HG03095 (cell line): ENCODE data around the gene FKBP1A.

Experiments used
- ATAC-seq: cut with Tn5 transposase; IDR thresholded peaks from one replicate; pipeline ENCODE4 v1.9.1; 2021; ENCODE audit warnings: moderate library complexity; ENCODE audit not compliant: unreplicated experiment

Gene FKBP1A

DNA sequence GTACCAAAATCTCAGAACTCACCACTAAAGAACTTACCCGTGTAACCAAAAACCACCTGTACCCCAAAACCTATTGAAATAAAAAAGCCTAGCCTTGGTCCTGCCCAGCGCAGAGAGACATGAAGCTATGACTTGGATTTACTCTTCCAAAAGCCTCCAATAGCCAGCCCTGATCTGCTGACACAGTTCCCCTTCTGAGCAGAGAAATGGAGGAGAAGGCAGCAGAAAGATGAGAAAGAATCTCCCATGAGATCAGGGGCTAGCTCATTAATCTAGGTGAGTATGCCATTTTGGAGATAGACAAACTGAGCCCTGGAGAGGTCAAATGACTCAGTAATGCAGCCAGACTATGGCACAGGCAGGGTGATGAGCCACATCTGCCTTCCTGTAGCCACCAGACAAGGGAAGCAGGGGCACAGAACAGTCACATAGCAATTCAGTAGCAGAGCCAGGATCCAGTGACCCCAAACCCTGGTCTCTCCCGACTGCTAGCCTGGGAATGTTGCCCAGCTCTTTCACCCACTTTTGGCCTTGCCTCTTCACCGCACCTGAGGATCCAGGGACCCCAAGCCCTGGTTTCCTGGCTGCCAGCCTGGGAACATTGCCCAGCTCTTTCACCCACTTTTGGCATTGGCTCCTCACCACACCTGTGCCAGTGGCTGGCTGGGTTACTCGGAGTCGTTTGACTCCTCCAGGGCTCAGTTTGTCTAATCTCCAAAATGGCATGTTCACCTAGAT, 56.7 kb downstream of the FKBP1A start:
- ATAC-seq, result no peak

GRCh38 chr20:1334761-1335160, 58.1 kb downstream of the FKBP1A start:
- ATAC-seq, result no peak

DNA sequence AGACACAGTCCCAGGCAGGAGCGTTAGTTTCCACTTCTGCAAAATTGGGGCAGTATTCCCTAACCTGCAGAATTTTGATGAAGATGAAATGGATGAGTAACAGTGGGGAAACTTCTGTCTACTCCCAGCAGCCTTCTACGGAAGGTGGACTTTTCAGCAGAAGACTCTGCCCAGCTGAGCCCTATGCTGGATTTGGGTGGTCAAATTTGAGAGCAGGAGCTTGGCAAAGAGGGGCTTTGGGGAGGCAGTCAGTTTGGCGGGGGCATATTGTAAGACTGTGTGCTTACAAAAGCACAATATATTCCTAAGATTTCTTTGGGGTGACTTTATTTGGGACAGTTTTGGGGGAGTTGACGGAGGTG, 58.5 kb downstream of the FKBP1A start:
- ATAC-seq, result no peak

- no peak for ATAC-seq
Measured at GRCh38 chr20:1333462-1334369, 59.1 kb downstream of the FKBP1A start.

- no peak for ATAC-seq
Measured at GRCh38 chr20:1332749-1333300, 60.0 kb downstream of the FKBP1A start.

GRCh38 chr20:1331801-1332453, 60.9 kb downstream of the FKBP1A start:
- no peak for ATAC-seq

- no peak for ATAC-seq
Measured at GRCh38 chr20:1331101-1331500, 61.8 kb downstream of the FKBP1A start.

GRCh38 chr20:1330075-1330830, 62.6 kb downstream of the FKBP1A start:
- peak; percentile 35 for ATAC-seq

GRCh38 chr20:1328680-1329330, 64.0 kb downstream of the FKBP1A start, which contains the start of gene SDCBP2:
Gene SDCBP2 (minus strand): TSS chr20:1329139. CDS start chr20:1320416, 8,723 bp downstream.
- ATAC-seq, result no peak

- no peak for ATAC-seq
Measured at GRCh38 chr20:1327827-1328679, 64.8 kb downstream of the FKBP1A start.

DNA sequence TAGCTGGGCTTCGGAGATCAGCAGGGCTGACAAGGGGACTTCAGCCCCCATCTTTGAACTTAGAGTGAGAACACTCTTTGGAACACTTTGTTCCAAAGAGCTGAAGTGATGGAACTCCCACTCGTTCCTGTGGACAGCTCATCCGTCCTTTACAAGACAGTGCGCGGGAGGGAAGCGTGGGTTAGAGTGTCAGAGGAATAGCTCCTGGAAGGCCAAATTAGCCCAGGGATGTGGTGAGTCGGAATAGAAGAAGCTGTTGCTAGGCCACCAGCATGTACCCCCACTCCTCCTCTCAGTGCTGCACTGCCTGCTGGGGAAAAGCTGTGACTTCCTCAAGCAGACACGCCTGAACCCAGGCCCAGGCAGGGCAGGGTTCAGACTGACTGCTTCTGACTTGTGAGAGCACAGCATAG, 65.6 kb downstream of the FKBP1A start:
- no peak for ATAC-seq

- no peak for ATAC-seq
Measured at GRCh38 chr20:1326031-1326930, 66.6 kb downstream of the FKBP1A start.

DNA sequence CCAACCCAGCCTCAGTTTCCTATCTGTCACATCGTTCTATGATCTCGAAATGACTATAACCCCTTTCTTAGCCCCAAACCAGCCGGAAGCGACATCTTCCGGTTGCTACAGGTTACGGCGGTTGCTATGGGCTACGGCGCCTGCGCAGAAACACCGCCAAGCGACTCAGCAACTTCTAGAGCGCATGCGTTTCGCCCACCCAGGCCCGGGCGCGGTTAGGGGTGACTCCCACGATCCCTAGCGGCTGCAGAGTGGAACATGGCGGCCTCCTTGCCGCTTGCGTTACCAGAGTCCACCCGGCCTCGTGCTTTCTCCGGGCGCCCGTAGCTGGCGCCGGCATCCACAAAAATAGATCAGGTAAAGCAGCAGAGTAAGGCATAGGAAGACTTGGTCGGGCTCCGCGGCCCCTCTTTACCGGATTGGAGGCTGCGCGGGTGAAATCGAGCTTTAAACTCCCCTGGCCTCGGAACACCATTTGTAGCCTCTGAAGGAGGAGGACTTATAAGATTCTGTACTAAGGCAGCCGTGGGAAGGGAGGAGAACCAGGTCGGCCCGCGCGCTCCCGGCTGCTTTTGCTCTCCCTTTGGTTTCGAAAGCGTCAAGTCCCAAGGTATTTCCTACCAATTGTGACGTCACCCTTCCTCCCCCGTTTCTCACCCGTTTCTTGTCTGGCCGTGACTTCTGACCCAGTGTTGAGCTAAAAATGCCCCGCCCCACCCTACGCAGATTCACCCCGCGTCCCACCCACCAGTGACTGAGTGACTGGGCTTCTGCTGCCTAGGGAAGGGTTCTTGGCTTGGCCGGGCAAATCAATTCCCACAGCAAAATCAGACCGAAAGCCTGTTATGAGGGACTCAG, 67.5 kb downstream of the FKBP1A start:
- peak; percentile 82 for ATAC-seq

DNA sequence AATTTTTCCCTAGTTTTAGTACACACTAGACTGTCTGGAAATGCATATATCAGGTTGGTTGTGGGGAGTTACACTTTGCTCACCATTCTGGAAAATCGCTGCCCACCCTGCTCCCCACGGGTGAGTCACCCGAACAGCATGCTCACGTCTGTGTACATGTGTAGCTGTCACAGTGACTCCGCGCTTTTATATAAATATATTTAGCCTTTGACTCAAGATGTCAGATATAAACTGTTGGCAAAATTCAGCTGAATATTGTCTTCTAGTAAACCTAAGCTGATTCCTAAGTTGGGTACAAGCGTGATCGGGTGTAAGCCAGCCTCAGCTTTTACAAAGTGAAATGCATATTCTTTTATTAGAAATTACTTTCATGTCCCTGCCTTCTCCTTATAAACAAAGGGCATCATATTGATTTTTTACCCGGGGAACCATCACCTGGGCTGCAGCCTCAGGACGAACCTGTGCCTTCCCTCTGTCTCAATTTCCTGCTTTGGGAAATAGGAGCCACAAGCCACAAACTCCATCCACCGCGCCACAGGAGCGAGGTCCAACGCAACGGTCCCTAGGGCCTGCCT, 68.2 kb downstream of the FKBP1A start:
- ATAC-seq, result no peak

GRCh38 chr20:1323830-1324597, 68.8 kb downstream of the FKBP1A start:
- ATAC-seq, result no peak

DNA sequence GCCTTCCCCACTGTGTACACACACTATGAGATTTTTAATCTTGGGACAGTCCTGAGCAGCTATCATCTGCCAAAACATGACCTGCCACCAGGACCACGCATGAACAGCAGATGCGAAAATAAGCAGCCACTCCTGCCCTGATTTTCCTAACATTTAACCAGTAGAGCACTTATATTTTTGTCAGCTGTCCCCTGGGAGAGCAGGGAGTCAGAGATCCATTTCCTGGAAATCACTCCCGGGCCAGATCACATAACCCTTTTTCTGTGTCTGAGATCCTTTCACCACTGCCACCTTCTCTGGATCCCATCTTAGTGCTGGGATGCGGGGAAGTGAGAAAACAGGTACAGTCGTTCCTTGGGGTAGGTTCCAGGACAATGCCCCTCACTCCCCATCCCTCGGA, 69.6 kb downstream of the FKBP1A start:
- ATAC-seq, result no peak
